Urinary bladder (tissue), 4 donors: ENCODE measurements around the gene LCE1D. TPM values are rescaled to one million over a fixed set of nuclear protein-coding genes. Genes with fewer than 3 reads are reported as not detected.

ENCODE experiments used
- DNase-seq: peaks from one replicate; pipeline ENCODE4 v3.0.0-alpha.2; 2015; ENCODE audit errors: extremely low spot score
- H3K27ac ChIP-seq: one replicate; pipeline ENCODE4 v1.5.1; 2013; ENCODE audit warnings: low read depth, mild to moderate bottlenecking, moderate library complexity
- H3K36me3 ChIP-seq: one replicate; pipeline ENCODE4 v1.6.1; 2013; ENCODE audit warnings: mild to moderate bottlenecking, moderate library complexity; ENCODE audit not compliant: insufficient read depth
- H3K4me1 ChIP-seq: one replicate; pipeline ENCODE4 v1.6.1; 2013; ENCODE audit warnings: mild to moderate bottlenecking, moderate library complexity; ENCODE audit not compliant: insufficient read depth
- H3K4me3 ChIP-seq: one replicate; pipeline ENCODE4 v1.5.1; 2013; ENCODE audit warnings: low read depth, low read length
- WGBS: extraction: QIAGEN DNeasy Blood & Tissue Kit; methylation state at CpG from one replicate; pipeline ENCODE4 v1.1.7; 2013; 5-methylcytosine and 5-hydroxymethylcytosine counted together
- polyA plus RNA-seq: library from polyadenylated mRNA; stranded (reverse); fragments of 200-250 nt; gene quantifications from one replicate; pipeline ENCODE4 v1.2.3, GENCODE V29; 2013
- total RNA-seq: library from RNA; depleted of rRNA; stranded (reverse); fragments of >200 nt; gene quantifications from one replicate; pipeline ENCODE4 v1.2.3, GENCODE V29; 2014
- donor health status: healthy with polysubstance abuse.
- donor health status: healthy.

Gene LCE1D
- total and polyA plus RNA-seq, 2 donors: not detected

- Histone ChIP-seq H3K36me3 (no peaks in the 10 kb centered on the region), H3K27ac (no peak overlapping the region), H3K4me3 (no peak overlapping the region), H3K4me1 (no peaks in the 10 kb centered on the region)
- 79% methylated on average over 11 of the region's 11 CpGs for WGBS
- DNase-seq: no peak
Measured at GRCh38 chr1:152776361-152776760, 20.2 kb upstream of the LCE1D start.

GRCh38 chr1:152777510-152778137, 18.9 kb upstream of the LCE1D start:
- DNase-seq: no peak
- H3K4me3 ChIP-seq: no peak overlapping the region
- WGBS: 59% methylated on average over 4 of the region's 4 CpGs
- H3K27ac ChIP-seq: no peak overlapping the region
- no peaks in the 10 kb centered on the region for H3K36me3 ChIP-seq
- no peaks in the 10 kb centered on the region for H3K4me1 ChIP-seq

- DNase-seq: no peak
- Histone ChIP-seq H3K4me3 (no peak overlapping the region), H3K27ac (no peak overlapping the region), H3K36me3 (no peaks in the 10 kb centered on the region), H3K4me1 (no peaks in the 10 kb centered on the region)
- WGBS: 72% methylated on average over 2 of the region's 2 CpGs
Measured at GRCh38 chr1:152783095-152783494, 13.4 kb upstream of the LCE1D start.

GRCh38 chr1:152786077-152786476, 10.4 kb upstream of the LCE1D start, which contains the start of gene LCE1E:
Gene LCE1E (plus strand): TSS chr1:152786257. CDS start chr1:152787300, 1,043 bp downstream.
- no peak for DNase-seq
- Histone ChIP-seq H3K4me1 (no peaks in the 10 kb centered on the region), H3K4me3 (no peak within 1 kb of the TSS), H3K27ac (no peak within 1 kb of the TSS), H3K36me3 (no peaks in the 10 kb centered on the region)
- 45% methylated on average over 2 of the region's 2 CpGs for WGBS

GRCh38 chr1:152795686-152796085, 835 bp upstream of the LCE1D start:
- no peaks in the 10 kb centered on the region for H3K36me3 ChIP-seq
- DNase-seq: no peak
- H3K27ac ChIP-seq: no peak overlapping the region
- 64% methylated on average over 4 of the region's 4 CpGs for WGBS
- no peaks in the 10 kb centered on the region for H3K4me1 ChIP-seq
- no peak overlapping the region for H3K4me3 ChIP-seq

GRCh38 chr1:152801333-152801732, 4.8 kb downstream of the LCE1D start:
- H3K36me3 ChIP-seq: no peaks in the 10 kb centered on the region
- DNase-seq: no peak
- WGBS: 54% methylated on average over 1 of the region's 1 CpG
- no peak overlapping the region for H3K4me3 ChIP-seq
- no peaks in the 10 kb centered on the region for H3K4me1 ChIP-seq
- H3K27ac ChIP-seq: no peak overlapping the region

GRCh38 chr1:152806576-152806975, 10.1 kb downstream of the LCE1D start, which contains the start of gene LCE1C:
Gene LCE1C (minus strand): TSS chr1:152806651. CDS start chr1:152805478, 1,173 bp downstream.
- Histone ChIP-seq H3K27ac (no peak within 1 kb of the TSS), H3K4me3 (no peak within 1 kb of the TSS), H3K4me1 (no peaks in the 10 kb centered on the region), H3K36me3 (no peaks in the 10 kb centered on the region)
- WGBS: 55% methylated on average over 3 of the region's 3 CpGs
- no peak for DNase-seq

GRCh38 chr1:152811050-152811449, 14.5 kb downstream of the LCE1D start:
- H3K36me3 ChIP-seq: no peaks in the 10 kb centered on the region
- no peak for DNase-seq
- 79% methylated on average over 2 of the region's 2 CpGs for WGBS

GRCh38 chr1:152811671-152812070, 15.2 kb downstream of the LCE1D start, which contains the start of gene LCE1B:
Gene LCE1B (plus strand): TSS chr1:152811971. CDS start chr1:152812447, 476 bp downstream.
- WGBS: 63% methylated on average over 2 of the region's 2 CpGs
- Histone ChIP-seq H3K27ac (no peak within 1 kb of the TSS), H3K4me1 (no peaks in the 10 kb centered on the region)

More at GRCh38 chr1:152811050-152811449, 14.5 kb downstream of the LCE1D start:
- Histone ChIP-seq H3K4me3 (no peak overlapping the region), H3K4me1 (no peaks in the 10 kb centered on the region), H3K27ac (no peak overlapping the region)

GRCh38 chr1:152817309-152817708, 20.8 kb downstream of the LCE1D start:
- H3K36me3 ChIP-seq: no peaks in the 10 kb centered on the region
- H3K27ac ChIP-seq: no peak overlapping the region
- H3K4me1 ChIP-seq: no peaks in the 10 kb centered on the region
- DNase-seq: no peak
- WGBS: 87% methylated on average over 6 of the region's 6 CpGs
- no peak overlapping the region for H3K4me3 ChIP-seq

More at GRCh38 chr1:152811671-152812070, 15.2 kb downstream of the LCE1D start, which contains the start of gene LCE1B:
- no peak for DNase-seq
- Histone ChIP-seq H3K36me3 (no peaks in the 10 kb centered on the region), H3K4me3 (no peak within 1 kb of the TSS)

GRCh38 chr1:152823294-152823693, 26.8 kb downstream of the LCE1D start:
- WGBS: 39% methylated on average over 5 of the region's 5 CpGs
- Histone ChIP-seq H3K4me3 (no peak overlapping the region), H3K36me3 (no peaks in the 10 kb centered on the region), H3K4me1 (no peaks in the 10 kb centered on the region), H3K27ac (no peak overlapping the region)
- no peak for DNase-seq

- DNase-seq: no peak
- no peaks in the 10 kb centered on the region for H3K4me1 ChIP-seq
- no peak overlapping the region for H3K27ac ChIP-seq
- no peaks in the 10 kb centered on the region for H3K36me3 ChIP-seq
- H3K4me3 ChIP-seq: no peak overlapping the region
Measured at GRCh38 chr1:152824964-152825363, 28.4 kb downstream of the LCE1D start.

GRCh38 chr1:152827173-152827572, 30.7 kb downstream of the LCE1D start, which contains the start of gene LCE1A:
Gene LCE1A (plus strand): TSS chr1:152827473. CDS start chr1:152827473, 0 bp downstream.
- no peaks in the 10 kb centered on the region for H3K4me1 ChIP-seq
- WGBS: 69% methylated on average over 2 of the region's 2 CpGs
- no peak within 1 kb of the TSS for H3K27ac ChIP-seq
- DNase-seq: no peak
- H3K4me3 ChIP-seq: no peak within 1 kb of the TSS
- H3K36me3 ChIP-seq: no peaks in the 10 kb centered on the region

- WGBS: 41% methylated on average over 2 of the region's 2 CpGs
- Histone ChIP-seq H3K4me3 (no peak overlapping the region), H3K36me3 (no peaks in the 10 kb centered on the region), H3K27ac (no peak overlapping the region), H3K4me1 (no peaks in the 10 kb centered on the region)
- DNase-seq: no peak
Measured at GRCh38 chr1:152836870-152837269, 40.3 kb downstream of the LCE1D start.
